Kidney tubule cell (primary cell): ENCODE measurements around the gene MT1B.
"Not testable (repeated sequence)": the region's sequence is repeated elsewhere in the genome, so short reads cannot be mapped to it uniquely, and the experiment has no call there.

Source experiments
- DNase-seq: peaks from one replicate; pipeline ENCODE4 v3.0.0-alpha.2; 2018; ENCODE audit warnings: low spot score

MT1B gene

DNA sequence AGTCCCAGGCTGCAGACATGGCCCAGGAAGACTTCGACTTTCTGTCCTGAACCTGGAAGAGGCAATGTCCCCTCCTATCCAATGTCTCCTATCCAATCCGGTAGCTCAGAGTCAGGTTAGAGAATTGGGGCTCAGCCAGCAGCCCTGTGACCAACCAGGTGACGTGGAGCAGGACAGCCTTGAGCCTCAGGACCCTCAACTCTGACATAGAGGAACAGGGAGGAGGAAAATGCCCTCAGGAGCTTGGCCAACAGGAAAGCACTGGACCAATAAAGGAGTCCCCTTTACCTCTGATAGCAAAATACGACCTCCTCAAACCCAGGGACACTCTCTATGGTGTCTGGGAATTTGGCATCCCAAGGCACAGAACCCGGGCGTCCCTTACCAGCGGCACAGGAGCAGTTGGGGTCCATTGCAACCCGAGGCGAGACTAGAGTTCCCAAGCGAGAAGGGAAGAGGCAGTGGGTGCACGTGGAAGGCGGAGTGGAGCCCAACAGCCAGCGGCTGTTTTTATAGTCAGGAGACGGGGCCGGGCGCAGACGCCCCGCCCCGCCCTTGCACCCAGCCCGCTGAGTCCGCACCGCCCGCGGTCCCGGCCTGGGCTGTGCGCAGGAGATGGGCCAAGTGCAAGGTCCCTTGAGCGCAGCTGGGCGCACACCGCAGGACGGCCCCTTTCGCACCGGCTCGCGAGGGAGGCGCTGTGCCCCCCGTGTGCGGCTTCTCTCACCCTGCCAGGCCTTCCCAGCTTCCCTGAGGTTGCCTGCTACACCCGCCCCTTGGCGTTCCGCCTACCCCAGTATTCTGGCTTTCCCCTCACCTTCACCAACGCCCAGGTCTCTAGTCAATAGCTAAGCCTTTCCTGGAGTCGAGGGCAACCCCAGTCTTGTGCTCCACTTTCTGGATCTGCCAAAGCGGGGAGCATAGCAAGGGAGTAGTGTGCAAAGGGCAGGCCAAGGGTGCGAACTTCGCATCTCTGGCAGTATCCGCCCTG, 16.2 kb downstream of the MT1B start, which contains the start of gene MT1G:
MT1G (minus strand) TSS at position 485 of the 991 bp plus-strand sequence; CDS start at position 413, 72 bp downstream.
- DNase-seq, result peak; percentile 17

GRCh38 chr16:56669005-56669839, 17.5 kb downstream of the MT1B start, which contains the start of gene MT1H:
MT1H (plus strand) TSS chr16:56669814; CDS start chr16:56669885, 71 bp downstream.
- DNase-seq, result no peak

DNA sequence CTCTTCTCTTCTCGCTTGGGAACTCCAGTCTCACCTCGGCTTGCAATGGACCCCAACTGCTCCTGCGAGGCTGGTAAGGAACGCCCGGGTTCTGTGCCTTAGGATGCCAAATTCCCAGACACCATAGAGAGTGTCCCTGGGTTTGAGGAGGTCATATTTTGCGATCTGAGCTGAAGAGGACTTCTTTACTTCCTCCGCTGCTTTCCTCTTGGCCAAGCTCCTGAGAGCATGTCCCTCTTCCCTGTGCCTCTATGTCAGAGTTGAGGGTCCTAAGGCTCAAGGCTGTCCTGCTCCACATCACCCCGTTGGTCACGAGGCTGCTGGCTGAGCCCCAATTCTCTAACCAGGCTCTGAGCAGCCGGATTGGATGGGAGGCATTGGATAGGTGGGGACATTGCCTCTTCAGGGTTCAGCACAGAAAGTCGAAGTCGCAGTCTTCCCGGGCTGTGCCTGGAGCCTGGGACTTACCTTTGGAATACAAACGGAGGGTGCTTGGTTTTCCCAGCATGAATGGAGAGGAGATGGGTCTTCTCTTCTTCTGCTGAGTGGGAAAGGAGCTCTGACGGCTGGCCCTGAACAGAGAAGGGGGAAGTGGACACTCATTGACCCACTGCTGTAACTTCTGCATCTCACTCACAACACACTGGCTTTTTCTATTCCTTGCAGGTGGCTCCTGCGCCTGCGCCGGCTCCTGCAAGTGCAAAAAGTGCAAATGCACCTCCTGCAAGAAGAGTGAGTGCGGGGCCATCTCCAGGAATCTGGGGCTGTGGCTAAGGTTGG, 18.3 kb downstream of the MT1B start:
- no peak for DNase-seq

GRCh38 chr16:56670620-56670934, 18.9 kb downstream of the MT1B start:
- no peak for DNase-seq

- not testable (repeated sequence) for DNase-seq
Observed at GRCh38 chr16:56671691-56672090, 20.0 kb downstream of the MT1B start.

DNA sequence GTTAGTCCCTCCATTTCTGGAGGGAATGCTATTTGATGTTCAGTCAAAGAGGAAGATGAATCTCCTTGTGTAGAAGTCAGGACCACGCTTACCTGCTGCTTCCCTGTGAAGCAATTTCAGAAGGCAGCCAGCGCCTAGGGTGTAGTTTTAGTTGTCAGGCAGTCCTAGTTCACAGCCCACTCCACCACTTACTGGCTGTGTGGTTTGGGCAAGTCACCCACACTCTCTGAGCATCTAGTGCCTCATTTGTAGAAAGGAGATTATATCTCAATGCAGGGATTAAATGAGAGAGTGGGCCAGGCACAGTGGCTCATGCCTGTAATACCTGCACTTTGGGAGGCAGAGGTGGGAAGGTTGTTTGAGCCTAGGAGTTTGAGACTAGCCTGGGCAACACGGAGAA, 20.5 kb downstream of the MT1B start:
- not testable (repeated sequence) for DNase-seq

DNA sequence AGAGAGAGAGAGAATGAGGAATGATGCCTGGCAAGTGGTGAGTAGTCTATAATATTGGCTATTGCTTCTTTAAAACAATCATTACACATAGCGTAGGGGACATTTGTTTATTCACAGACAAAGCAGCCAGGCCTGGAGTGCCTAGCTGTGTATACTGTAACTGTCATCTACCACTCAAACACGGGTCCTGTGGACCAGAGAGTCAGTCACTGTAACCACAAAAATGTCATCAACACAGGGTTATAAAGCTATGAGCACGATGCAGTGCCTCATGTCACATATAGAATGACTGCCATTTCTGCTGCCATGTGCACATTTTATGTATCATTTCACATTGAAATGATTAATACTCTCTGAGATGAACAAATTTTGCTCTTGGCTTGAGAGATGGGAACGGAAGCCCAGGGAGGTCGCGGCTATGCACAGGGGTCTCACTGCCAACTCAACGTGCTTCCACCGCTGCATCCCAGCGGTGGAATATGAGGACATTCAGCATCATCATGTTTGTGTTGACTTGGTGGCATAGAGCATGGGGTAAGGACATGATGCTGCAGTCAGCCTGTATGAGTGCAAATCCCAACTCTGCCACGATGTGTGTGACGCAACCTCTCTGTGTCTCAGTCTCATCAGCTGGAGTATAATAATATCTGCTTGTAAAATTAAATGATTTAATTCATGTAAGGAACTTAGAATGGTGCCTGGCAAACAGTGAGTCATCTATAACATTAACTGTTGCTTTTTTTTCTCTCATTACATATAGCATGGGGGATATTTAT, 21.3 kb downstream of the MT1B start:
- no peak for DNase-seq

DNA sequence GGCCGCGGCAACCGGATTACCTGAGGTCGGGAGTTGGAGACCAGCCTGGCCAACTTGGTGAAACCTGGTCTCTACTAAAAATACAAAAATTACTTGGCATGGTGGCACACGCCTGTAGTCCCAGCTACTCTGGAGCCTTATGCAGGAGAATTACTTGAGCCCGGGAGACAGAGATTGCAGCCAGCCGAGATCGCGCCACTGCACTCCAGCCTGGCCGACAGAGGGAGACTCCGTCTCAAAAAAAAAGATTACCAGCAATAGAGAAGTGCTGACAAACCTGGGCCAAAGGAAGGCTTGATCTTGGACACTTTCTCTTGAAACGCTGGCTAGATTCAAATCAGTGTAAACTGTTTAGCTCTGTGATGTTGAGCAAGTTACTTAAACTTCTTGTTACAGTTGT, 22.2 kb downstream of the MT1B start:
- DNase-seq, result peak; percentile 56

GRCh38 chr16:56674570-56674969, 22.9 kb downstream of the MT1B start:
- not testable (repeated sequence) for DNase-seq

- DNase-seq, result no peak
Observed at GRCh38 chr16:56675685-56676210, 24.1 kb downstream of the MT1B start.

- DNase-seq, result no peak
Observed at GRCh38 chr16:56677474-56677873, 25.8 kb downstream of the MT1B start.

DNA sequence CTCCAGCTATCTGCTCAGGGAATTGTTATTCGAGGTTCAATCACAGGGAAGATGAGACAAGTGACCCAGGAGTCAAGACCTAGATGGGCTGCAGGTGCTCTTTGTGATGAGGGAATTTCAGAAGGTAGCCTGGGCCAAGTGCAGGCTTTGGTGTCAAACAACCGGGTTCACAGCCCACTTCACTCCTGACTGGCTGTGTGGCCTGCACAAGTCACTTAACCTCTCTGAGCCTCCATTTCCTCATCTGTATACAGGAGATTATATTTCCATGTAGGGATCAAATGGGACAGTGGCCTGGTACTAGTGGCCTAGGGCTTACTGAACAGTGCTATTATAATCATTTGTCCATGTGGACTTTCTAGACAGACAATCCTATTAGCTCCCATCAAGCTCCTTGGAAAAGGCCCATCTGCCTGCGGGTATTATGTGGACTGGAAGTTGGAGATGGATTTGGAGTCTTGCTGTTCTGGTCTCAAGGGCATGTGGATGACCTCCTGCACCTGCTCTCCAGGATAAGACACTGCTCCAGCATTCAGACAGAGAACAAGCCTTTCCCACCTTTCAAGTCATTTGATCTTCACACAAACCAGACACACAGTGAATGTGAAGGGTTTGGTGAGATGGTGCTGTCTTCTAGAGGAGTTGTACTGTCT, 27.5 kb downstream of the MT1B start:
- DNase-seq, result no peak

DNA sequence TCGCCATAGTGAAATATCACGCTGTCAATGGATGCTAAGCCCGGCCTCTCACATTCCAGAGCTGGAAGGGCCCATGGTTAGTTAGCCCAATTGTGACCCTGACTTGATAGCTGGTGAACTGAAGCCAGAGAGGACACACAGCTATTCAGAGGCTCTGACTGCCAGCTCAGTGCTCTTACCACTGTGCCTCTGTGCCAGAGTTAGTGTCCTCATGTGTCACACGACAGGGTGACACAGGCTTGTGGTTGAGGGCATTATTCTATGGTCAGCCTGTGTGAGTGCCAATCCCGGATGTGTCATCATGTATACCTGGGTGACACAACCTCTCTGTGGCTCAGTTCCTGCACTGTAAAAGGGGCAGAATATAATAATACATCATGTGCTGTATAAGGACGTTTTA, 28.1 kb downstream of the MT1B start:
- peak; percentile 89 for DNase-seq

- DNase-seq, result peak; percentile 93
Observed at GRCh38 chr16:56681939-56682702, 30.4 kb downstream of the MT1B start, which contains the start of gene MT1X. MT1X (plus strand) TSS chr16:56682470; CDS start chr16:56682541, 71 bp downstream.

GRCh38 chr16:56682703-56683397, 31.2 kb downstream of the MT1B start:
- DNase-seq, result no peak

DNA sequence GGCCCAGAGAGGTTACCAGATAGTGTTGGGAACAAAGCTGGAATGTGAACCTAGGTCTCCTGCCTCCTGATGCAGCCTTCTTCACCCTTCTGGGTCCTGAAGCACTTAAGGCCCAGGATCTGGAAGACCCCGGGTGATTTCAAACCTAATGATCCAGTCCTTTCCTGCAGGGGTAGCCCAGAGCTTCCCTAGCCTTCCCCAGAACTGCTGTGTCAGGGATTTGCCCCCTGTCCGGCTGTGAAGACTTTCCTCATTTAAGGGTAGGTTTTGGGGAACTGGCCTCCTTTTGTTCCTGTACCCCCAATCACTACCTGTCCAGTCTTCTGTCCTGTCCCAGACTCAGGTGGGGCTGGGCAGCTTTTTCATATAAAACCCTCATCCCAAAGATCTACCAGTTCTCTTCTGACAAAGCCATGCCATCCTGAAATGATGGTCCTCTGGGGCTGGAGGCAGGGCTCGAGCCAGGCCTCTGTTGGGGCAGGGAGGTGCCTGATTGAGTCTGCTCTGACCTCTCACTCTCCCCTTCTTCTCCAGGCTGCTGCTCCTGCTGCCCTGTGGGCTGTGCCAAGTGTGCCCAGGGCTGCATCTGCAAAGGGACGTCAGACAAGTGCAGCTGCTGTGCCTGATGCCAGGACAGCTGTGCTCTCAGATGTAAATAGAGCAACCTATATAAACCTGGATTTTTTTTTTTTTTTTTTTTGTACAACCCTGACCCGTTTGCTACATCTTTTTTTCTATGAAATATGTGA, 31.9 kb downstream of the MT1B start:
- DNase-seq, result no peak

- no peak for DNase-seq
Observed at GRCh38 chr16:56684256-56684925, 32.7 kb downstream of the MT1B start.
